HL-60 (cell line): ENCODE data around the gene WNT5A.

Source experiments
- GABPA ChIP-seq: IDR thresholded peaks from 2 replicates; pipeline ENCODE4 v1.6.1; 2012; ENCODE audit warnings: low read depth
- POLR2AphosphoS5 ChIP-seq: IDR thresholded peaks from 2 replicates; pipeline ENCODE4 v1.6.1; 2012; ENCODE audit warnings: low read depth
- REST ChIP-seq: IDR thresholded peaks from 2 replicates; pipeline ENCODE4 v1.6.1; 2012; ENCODE audit warnings: low read depth; ENCODE audit not compliant: insufficient replicate concordance
- SPI1 ChIP-seq: IDR thresholded peaks from 2 replicates; pipeline ENCODE4 v1.6.1; 2012; ENCODE audit warnings: low read depth, mild to moderate bottlenecking, borderline replicate concordance
- TF ChIP-seq, protein P1 (sequence below): IDR thresholded peaks from one replicate; pipeline ENCODE4 v1.5.1; 2011; ENCODE audit warnings: low read length, control low read depth, inconsistent platforms; ENCODE audit not compliant: insufficient read depth

- TF ChIP-seq, protein P1, sequence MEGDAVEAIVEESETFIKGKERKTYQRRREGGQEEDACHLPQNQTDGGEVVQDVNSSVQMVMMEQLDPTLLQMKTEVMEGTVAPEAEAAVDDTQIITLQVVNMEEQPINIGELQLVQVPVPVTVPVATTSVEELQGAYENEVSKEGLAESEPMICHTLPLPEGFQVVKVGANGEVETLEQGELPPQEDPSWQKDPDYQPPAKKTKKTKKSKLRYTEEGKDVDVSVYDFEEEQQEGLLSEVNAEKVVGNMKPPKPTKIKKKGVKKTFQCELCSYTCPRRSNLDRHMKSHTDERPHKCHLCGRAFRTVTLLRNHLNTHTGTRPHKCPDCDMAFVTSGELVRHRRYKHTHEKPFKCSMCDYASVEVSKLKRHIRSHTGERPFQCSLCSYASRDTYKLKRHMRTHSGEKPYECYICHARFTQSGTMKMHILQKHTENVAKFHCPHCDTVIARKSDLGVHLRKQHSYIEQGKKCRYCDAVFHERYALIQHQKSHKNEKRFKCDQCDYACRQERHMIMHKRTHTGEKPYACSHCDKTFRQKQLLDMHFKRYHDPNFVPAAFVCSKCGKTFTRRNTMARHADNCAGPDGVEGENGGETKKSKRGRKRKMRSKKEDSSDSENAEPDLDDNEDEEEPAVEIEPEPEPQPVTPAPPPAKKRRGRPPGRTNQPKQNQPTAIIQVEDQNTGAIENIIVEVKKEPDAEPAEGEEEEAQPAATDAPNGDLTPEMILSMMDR, result no peak
- TF ChIP-seq POLR2AphosphoS5 (no peak), GABPA (no peak), SPI1 (no peak), REST (no peak)
Observed at GRCh38 chr3:55531321-55531720, 44.2 kb upstream of the WNT5A start.
